Cardiac muscle cell (in vitro differentiated cells and primary cell): ENCODE data around the gene ZFR. TPM values are rescaled to one million over a fixed set of nuclear protein-coding genes. Genes with fewer than 3 reads are reported as not detected.

Source experiments
- DNase-seq, 2 donors: peaks; one replicate each; pipeline versions ENCODE4 v3.0.0 to v3.0.0-alpha.2; 2010 to 2017; ENCODE audit warnings: low read depth in 1 of 2, low spot score in 1 of 2
- H3K27ac ChIP-seq: fragments of 200-600 bp; sonication (generic); 2 replicates; pipeline ENCODE4 v1.5.1; 2016
- H3K27me3 ChIP-seq: fragments of 200-600 bp; sonication (generic); 2 replicates; pipeline ENCODE4 v1.6.0; 2016; ENCODE audit warnings: control low read depth
- H3K36me3 ChIP-seq: fragments of 200-600 bp; sonication (generic); 2 replicates; pipeline ENCODE4 v1.5.1; 2016; ENCODE audit warnings: control low read depth
- H3K4me1 ChIP-seq: fragments of 200-600 bp; sonication (generic); 2 replicates; pipeline ENCODE4 v1.8.1; 2017; ENCODE audit warnings: low read depth, mild to moderate bottlenecking, mixed run types
- H3K4me3 ChIP-seq: fragments of 200-600 bp; sonication (generic); 2 replicates; pipeline ENCODE4 v1.5.1; 2016; ENCODE audit warnings: mild to moderate bottlenecking
- H3K9me3 ChIP-seq: fragments of 200-600 bp; sonication (generic); 2 replicates; pipeline ENCODE4 v1.5.1; 2017; ENCODE audit warnings: low read depth, mild to moderate bottlenecking, control low read depth
- CTCF ChIP-seq: IDR thresholded peaks from 2 replicates; pipeline ENCODE4 v1.5.1; 2012; ENCODE audit warnings: low read depth, mild to moderate bottlenecking, low read length
- polyA plus RNA-seq: library from polyadenylated mRNA; unstranded; fragments of >200 nt; fragmentation: Nextera tagmentation; extraction: Ambion mirVana; gene quantifications from 2 replicates; pipeline ENCODE4 v1.2.1, GENCODE V29; 2016
- total RNA-seq: library from RNA; depleted of rRNA; stranded (reverse); fragments of >200 nt; gene quantifications from 2 replicates; pipeline ENCODE4 v1.2.3, GENCODE V29; 2016

The ZFR gene
- total and polyA plus RNA-seq, 2 experiments from 2014 or later = 66.5 to 75.6 TPM

- Histone ChIP-seq H3K27ac (no peak overlapping the region), H3K4me1 (no peaks in the 10 kb centered on the region), H3K4me3 (no peak overlapping the region), H3K27me3 (no peaks in the 10 kb centered on the region), H3K36me3 (peaks cover 83% of the 10 kb centered on the region), H3K9me3 (no peaks in the 10 kb centered on the region)
- DNase-seq = no peak
- TF ChIP-seq CTCF = no peak
These were observed 59.9 kb downstream of the ZFR start for GRCh38 chr5:32384621-32385020.

DNA sequence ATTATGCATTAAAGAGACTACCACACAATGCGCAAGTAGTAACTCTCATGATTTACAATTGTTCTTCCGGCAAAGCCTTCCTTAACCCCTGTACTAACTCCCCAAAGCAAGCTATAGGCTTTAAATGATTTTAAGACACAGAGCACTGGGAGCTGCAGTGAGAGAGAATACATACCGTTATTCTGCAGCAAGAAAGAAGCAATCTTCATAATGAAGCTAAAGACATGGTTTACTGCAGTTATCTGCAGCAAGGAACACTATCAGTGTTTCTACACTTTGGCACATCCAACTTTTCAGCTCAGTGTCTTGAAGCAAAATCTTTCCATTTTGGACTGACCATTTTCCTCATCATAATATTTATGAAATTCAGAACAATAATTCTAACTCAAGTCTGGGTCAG, 61.0 kb downstream of the ZFR start:
- DNase-seq = no peak
- Histone ChIP-seq H3K36me3 (peaks cover 83% of the 10 kb centered on the region), H3K4me3 (no peak overlapping the region), H3K27ac (no peak overlapping the region), H3K27me3 (no peaks in the 10 kb centered on the region), H3K4me1 (no peaks in the 10 kb centered on the region), H3K9me3 (no peaks in the 10 kb centered on the region)
- TF ChIP-seq CTCF = no peak

DNA sequence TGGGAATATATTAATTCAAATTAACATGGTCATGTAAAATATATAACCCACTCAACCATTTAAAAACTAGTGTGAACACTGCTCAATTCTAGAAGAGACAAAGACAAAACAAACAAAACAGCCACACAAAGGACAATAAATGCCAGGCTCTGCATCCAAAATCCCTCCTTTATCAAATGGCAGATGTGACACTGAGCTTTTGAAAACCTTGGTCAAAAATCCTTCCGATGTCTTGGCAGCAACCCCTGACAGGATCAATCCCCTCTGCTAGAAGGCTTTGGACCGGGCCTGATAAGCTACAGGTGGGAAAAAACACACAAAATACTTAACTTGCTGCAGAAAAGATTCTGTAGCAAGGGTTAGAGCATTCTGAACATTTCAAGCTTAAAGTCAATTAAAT, 61.5 kb downstream of the ZFR start:
- Histone ChIP-seq H3K36me3 (peaks cover 83% of the 10 kb centered on the region), H3K4me3 (no peak overlapping the region), H3K27me3 (no peaks in the 10 kb centered on the region), H3K9me3 (no peaks in the 10 kb centered on the region), H3K4me1 (no peaks in the 10 kb centered on the region), H3K27ac (no peak overlapping the region)
- no peak for DNase-seq
- TF ChIP-seq CTCF = no peak

- no peak overlapping the region for H3K4me3 ChIP-seq
- H3K36me3 ChIP-seq = peaks cover 62% of the 10 kb centered on the region
- no peaks in the 10 kb centered on the region for H3K9me3 ChIP-seq
- H3K4me1 ChIP-seq = no peaks in the 10 kb centered on the region
- no peak for TF ChIP-seq CTCF
- no peak for DNase-seq
- H3K27ac ChIP-seq = no peak overlapping the region
- no peaks in the 10 kb centered on the region for H3K27me3 ChIP-seq
These were observed 65.1 kb downstream of the ZFR start for GRCh38 chr5:32379421-32379820.

GRCh38 chr5:32378966-32379365, 65.6 kb downstream of the ZFR start:
- no peak for TF ChIP-seq CTCF
- H3K27ac ChIP-seq = no peak overlapping the region
- no peaks in the 10 kb centered on the region for H3K27me3 ChIP-seq
- H3K4me1 ChIP-seq = no peaks in the 10 kb centered on the region
- peaks cover 60% of the 10 kb centered on the region for H3K36me3 ChIP-seq
- no peak overlapping the region for H3K4me3 ChIP-seq
- no peak for DNase-seq
- H3K9me3 ChIP-seq = no peaks in the 10 kb centered on the region
